CD8-positive, alpha-beta memory T cell (primary cell): ENCODE data around the gene EPHA2. TPM values are rescaled to one million over a fixed set of nuclear protein-coding genes. Genes with fewer than 3 reads are reported as not detected.

ENCODE experiments used
- CTCF ChIA-PET: fragments of 350-600 bp; sonication (Branson Sonifier 250); formaldehyde crosslinking; loops from one replicate; lab custom pipeline; 2021; ENCODE audit warnings: antibody characterized with exemption; lab: Charles Lee
- POLR2A ChIA-PET: fragments of 350-600 bp; sonication (Branson Sonifier 250); formaldehyde crosslinking; loops from one replicate; lab custom pipeline; 2021; ENCODE audit warnings: antibody characterized with exemption; lab: Charles Lee
- DNase-seq, 5 donors: peaks; one replicate each; pipeline versions ENCODE4 v3.0.0 to v3.0.0-alpha.2; 2020 to 2022; ENCODE audit warnings: mixed read lengths in 1 of 5
- H3K27ac ChIP-seq: one replicate; pipeline ENCODE4 v1.7.0; 2013; ENCODE audit warnings: low read depth, mild to moderate bottlenecking, low read length, moderate library complexity
- H3K27me3 ChIP-seq: 2 replicates; pipeline ENCODE4 v1.7.0; 2013; ENCODE audit warnings: low read length, mild to moderate bottlenecking; ENCODE audit not compliant: insufficient read depth, poor library complexity, severe bottlenecking
- H3K36me3 ChIP-seq: 2 replicates; pipeline ENCODE4 v1.7.0; 2013; ENCODE audit warnings: mild to moderate bottlenecking, low read length, moderate library complexity; ENCODE audit not compliant: insufficient read depth
- H3K4me1 ChIP-seq: 2 replicates; pipeline ENCODE4 v1.7.0; 2013; ENCODE audit warnings: mild to moderate bottlenecking, low read length, moderate library complexity; ENCODE audit not compliant: insufficient read depth
- H3K4me3 ChIP-seq: 2 replicates; pipeline ENCODE4 v1.7.0; 2013; ENCODE audit warnings: mild to moderate bottlenecking, low read length
- H3K9me3 ChIP-seq: 2 replicates; pipeline ENCODE4 v1.7.0; 2013; ENCODE audit warnings: mild to moderate bottlenecking, low read length
- H3K27ac Mint-ChIP-seq, 8 donors: one replicate each; pipeline ENCODE4 v1.8.0; 2020 to 2021; ENCODE audit warnings: mixed read lengths in 8 of 8, mild to moderate bottlenecking in 6 of 8, inconsistent platforms in 3 of 8, moderate library complexity in 3 of 8
- H3K27me3 Mint-ChIP-seq, 2 donors: one replicate each; pipeline ENCODE4 v1.8.0; 2020 to 2021; ENCODE audit warnings: mixed read lengths in 2 of 2, mild to moderate bottlenecking in 1 of 2, moderate library complexity in 1 of 2
- H3K36me3 Mint-ChIP-seq, 3 donors: one replicate each; pipeline ENCODE4 v1.8.0; 2020 to 2021; ENCODE audit warnings: mixed read lengths in 3 of 3, inconsistent platforms in 1 of 3, mild to moderate bottlenecking in 1 of 3
- H3K4me1 Mint-ChIP-seq, 3 donors: one replicate each; pipeline ENCODE4 v1.8.0; 2020 to 2021; ENCODE audit warnings: mixed read lengths in 3 of 3, inconsistent platforms in 1 of 3, mild to moderate bottlenecking in 1 of 3
- H3K4me3 Mint-ChIP-seq, 7 donors: one replicate each; pipeline ENCODE4 v1.8.0; 2020 to 2021; ENCODE audit warnings: mixed read lengths in 7 of 7, mild to moderate bottlenecking in 6 of 7, moderate library complexity in 4 of 7, inconsistent platforms in 2 of 7
- H3K9me3 Mint-ChIP-seq, 5 donors: one replicate each; pipeline ENCODE4 v1.8.0; 2020 to 2022; ENCODE audit warnings: mixed read lengths in 5 of 5, mild to moderate bottlenecking in 3 of 5, moderate library complexity in 2 of 5, inconsistent platforms in 1 of 5
- polyA plus RNA-seq: library from polyadenylated mRNA; unstranded; fragments of 300-500 nt; fragmentation: Illumina TruSeq; gene quantifications from one replicate; pipeline ENCODE4 v1.2.3, GENCODE V29; 2021
- total RNA-seq, 2 experiments: library from RNA; stranded (reverse); gene quantifications; one replicate each; pipeline ENCODE4 v1.2.3, GENCODE V29; 2021

The EPHA2 gene
- total and polyA plus RNA-seq, 3 experiments from 2014 or later = not detected

DNA sequence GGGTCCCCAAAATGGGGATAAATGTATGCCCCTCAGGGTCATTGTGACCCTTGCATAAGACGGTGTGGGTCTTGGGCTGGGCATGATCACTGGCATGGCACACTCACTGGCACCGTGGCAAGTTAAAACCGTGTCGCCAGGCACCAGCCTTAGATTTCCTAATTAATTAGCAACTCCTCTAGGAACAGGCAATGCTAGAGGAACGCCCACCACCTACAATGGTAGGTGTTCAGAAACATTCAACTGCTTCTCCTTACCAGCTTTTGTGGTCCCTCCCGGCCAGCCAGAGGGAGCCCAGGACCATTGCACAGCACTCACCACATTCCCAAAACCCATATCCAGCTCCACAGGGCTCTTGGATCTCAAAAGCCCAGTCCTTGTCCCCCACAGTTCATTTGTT lies 36.4 kb downstream of the EPHA2 start:
- peak overlapping the region in 1 of 8 donors; percentile 26 for H3K27ac Mint-ChIP-seq
- no peaks in the 10 kb centered on the region for H3K9me3 Mint-ChIP-seq
- H3K4me3 ChIP-seq = no peak overlapping the region
- peaks cover 23 to 34% (median 26%) of the 10 kb centered on the region in 3 donors for H3K4me1 Mint-ChIP-seq
- peaks cover 16% of the 10 kb centered on the region for H3K4me1 ChIP-seq
- no peaks in the 10 kb centered on the region for H3K27me3 ChIP-seq
- ChIA-PET POLR2A (no interaction called here), CTCF (no interaction called here)
- no peaks in the 10 kb centered on the region for H3K9me3 ChIP-seq
- no peak overlapping the region for H3K27ac ChIP-seq
- no peaks in the 10 kb centered on the region for H3K36me3 ChIP-seq
- H3K27me3 Mint-ChIP-seq = peaks cover 5 to 6% of the 10 kb centered on the region in 2 donors
- DNase-seq = no peak
- no peaks in the 10 kb centered on the region for H3K36me3 Mint-ChIP-seq
- H3K4me3 Mint-ChIP-seq = no peak overlapping the region

DNA sequence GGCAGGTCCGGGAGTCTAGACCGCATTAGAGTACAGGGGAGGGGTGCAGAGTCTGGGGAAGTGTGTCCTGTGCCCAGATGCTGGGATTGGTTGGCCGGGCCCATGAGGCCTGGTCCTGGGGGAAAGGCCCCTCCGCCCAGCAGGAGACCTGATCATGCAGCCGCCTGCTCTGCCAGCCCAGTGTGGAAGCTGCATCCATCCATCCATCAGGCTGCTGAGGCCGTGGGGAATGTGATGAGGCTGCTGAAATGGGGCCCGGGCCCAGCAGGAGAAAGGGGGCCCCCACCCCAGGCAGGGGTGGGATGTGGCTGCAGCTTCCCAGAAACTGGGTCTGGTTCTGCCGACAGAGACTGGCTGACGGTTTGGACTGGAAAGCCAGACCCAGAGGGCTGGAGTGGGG lies 37.2 kb downstream of the EPHA2 start:
- Mint-ChIP-seq H3K9me3 (no peaks in the 10 kb centered on the region), H3K4me1 (peaks cover 17 to 26% (median 18%) of the 10 kb centered on the region in 3 donors)
- CTCF ChIA-PET = no interaction called here

DNA sequence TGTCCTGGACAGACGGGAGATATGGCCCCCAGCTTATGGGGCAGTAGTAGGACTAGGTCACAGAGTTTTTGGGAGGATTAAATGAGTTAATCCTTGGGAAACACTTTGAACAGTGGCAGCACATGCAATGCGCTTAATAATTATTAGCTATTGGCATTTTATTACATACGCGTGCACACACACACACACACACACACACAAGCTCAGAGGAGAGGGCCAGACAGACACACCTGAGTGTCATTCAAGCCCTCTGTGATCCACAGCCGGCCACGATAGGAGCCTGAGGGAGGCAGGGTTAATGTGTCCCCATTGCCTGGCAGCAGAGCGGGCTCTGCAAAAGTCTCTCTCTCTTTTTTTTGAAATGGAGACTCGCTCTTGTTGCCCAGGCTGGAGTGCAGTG lies 37.9 kb downstream of the EPHA2 start:
- no peak for DNase-seq
- no peaks in the 10 kb centered on the region for H3K27me3 ChIP-seq
- Mint-ChIP-seq H3K4me3 (no peak overlapping the region), H3K27me3 (peaks cover 5% of the 10 kb centered on the region in 2 donors), H3K4me1 (peaks cover 10 to 19% (median 12%) of the 10 kb centered on the region in 3 donors), H3K9me3 (no peaks in the 10 kb centered on the region), H3K27ac (peak overlapping the region in 1 of 8 donors; percentile 36), H3K36me3 (no peaks in the 10 kb centered on the region)
- peaks cover 13% of the 10 kb centered on the region for H3K4me1 ChIP-seq
- H3K4me3 ChIP-seq = no peak overlapping the region
- no peaks in the 10 kb centered on the region for H3K9me3 ChIP-seq
- ChIA-PET POLR2A (no interaction called here), CTCF (interaction anchor here (1.3 kb wide), 1 partner anchor 44 kb away, joined by 6 read pairs; the partner anchor contains the start of gene FAM131C)
- no peaks in the 10 kb centered on the region for H3K36me3 ChIP-seq
- no peak overlapping the region for H3K27ac ChIP-seq

More for the DNA sequence above, 37.2 kb downstream of the EPHA2 start:
- Histone ChIP-seq H3K4me3 (no peak overlapping the region), H3K27ac (no peak overlapping the region), H3K27me3 (no peaks in the 10 kb centered on the region), H3K4me1 (peaks cover 16% of the 10 kb centered on the region), H3K9me3 (no peaks in the 10 kb centered on the region), H3K36me3 (no peaks in the 10 kb centered on the region)
- Mint-ChIP-seq H3K4me3 (no peak overlapping the region), H3K27me3 (peaks cover 5% of the 10 kb centered on the region in 2 donors), H3K27ac (no peak overlapping the region), H3K36me3 (no peaks in the 10 kb centered on the region)
- DNase-seq = no peak
- POLR2A ChIA-PET = no interaction called here

DNA sequence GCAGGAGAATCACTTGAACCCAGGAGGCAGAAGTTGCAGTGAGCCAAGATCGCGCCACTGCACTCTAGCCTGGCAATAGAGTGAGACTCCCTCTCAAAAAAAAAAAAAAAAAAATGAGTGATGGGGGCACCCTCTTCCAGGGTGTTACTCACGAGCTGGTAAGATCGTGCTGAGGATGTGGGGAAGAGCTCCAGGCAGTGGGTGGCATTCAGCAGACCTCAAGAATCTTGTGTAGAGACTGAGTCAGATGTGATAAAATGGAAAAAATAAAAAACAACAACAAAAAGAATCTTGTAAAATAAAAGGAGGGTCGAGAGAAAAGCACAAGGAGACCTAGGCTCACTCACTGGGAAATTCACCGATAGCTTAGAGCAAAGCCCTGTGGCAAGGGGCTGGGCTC lies 38.5 kb downstream of the EPHA2 start:
- peaks cover 5% of the 10 kb centered on the region in 2 donors for H3K27me3 Mint-ChIP-seq
- H3K36me3 Mint-ChIP-seq = no peaks in the 10 kb centered on the region
- no peak overlapping the region for H3K27ac ChIP-seq
- no peaks in the 10 kb centered on the region for H3K9me3 ChIP-seq
- peaks cover 5 to 13% (median 7%) of the 10 kb centered on the region in 3 donors for H3K4me1 Mint-ChIP-seq
- ChIA-PET CTCF (interaction anchor here (1.3 kb wide), 1 partner anchor 44 kb away, joined by 6 read pairs; the partner anchor contains the start of gene FAM131C), POLR2A (no interaction called here)
- peak overlapping the region in 2 of 8 donors; percentile 23 to 35 for H3K27ac Mint-ChIP-seq
- no peaks in the 10 kb centered on the region for H3K36me3 ChIP-seq
- no peaks in the 10 kb centered on the region for H3K27me3 ChIP-seq
- H3K4me3 ChIP-seq = no peak overlapping the region
- peak in 1 of 5 donors; percentile 6 for DNase-seq
- no peaks in the 10 kb centered on the region for H3K9me3 Mint-ChIP-seq
- no peak overlapping the region for H3K4me3 Mint-ChIP-seq
- H3K4me1 ChIP-seq = peaks cover 7% of the 10 kb centered on the region

DNA sequence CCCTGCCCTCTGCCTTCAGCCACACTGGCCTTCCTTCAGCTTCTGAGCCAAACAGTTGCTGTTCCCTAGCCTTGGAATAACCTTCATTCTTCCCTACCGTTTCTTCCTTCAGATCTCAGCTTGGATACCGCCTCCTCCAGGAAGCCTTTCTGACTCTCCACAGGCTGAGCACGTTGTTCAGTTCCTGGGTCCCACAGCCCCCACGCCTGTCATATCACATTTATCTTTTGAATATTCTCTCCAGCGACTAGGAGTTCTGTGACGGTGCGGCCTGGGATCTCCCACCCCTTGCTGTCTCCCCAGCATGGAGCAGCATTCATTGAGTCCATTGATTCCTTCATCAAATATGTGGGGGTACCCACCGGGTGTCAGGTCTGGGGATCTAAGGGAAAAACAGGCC lies 39.2 kb downstream of the EPHA2 start:
- peak overlapping the region in 1 of 8 donors; percentile 56 for H3K27ac Mint-ChIP-seq
- peaks cover 0 to 3% (median 0%) of the 10 kb centered on the region in 3 donors for H3K36me3 Mint-ChIP-seq

DNA sequence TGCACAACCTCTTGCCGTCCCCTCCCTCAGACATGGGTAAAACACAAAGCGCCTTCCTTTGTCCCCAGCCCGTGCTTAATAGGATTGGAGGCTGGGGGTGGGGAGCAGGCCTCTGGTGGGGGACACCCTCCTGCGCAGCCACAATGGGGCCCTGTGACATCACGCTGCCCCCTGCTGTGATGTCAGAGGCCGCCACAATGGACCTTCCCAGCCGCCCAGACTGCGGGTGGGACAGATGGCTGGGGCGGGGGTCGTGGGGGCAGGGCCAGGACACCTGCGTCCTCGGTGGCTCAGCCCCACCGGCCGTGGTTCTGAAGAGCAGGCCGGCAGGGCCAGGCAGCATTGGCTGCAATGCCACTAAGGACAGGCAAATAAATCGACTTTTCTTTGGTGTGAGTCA lies 39.9 kb downstream of the EPHA2 start:
- Mint-ChIP-seq H3K27ac (no peak overlapping the region), H3K9me3 (peaks cover 0 to 2% (median 0%) of the 10 kb centered on the region in 5 donors), H3K4me3 (no peak overlapping the region), H3K36me3 (peaks cover 0 to 5% (median 0%) of the 10 kb centered on the region in 3 donors), H3K27me3 (peaks cover 9 to 10% of the 10 kb centered on the region in 2 donors), H3K4me1 (peaks cover 0 to 3% (median 2%) of the 10 kb centered on the region in 3 donors)
- no peaks in the 10 kb centered on the region for H3K36me3 ChIP-seq
- no peaks in the 10 kb centered on the region for H3K4me1 ChIP-seq
- H3K4me3 ChIP-seq = no peak overlapping the region
- no peaks in the 10 kb centered on the region for H3K27me3 ChIP-seq
- H3K9me3 ChIP-seq = no peaks in the 10 kb centered on the region
- CTCF ChIA-PET = interaction anchor here (1.1 kb wide), 1 partner anchor 27 kb away, joined by 3 read pairs; no protein-coding TSS in a partner anchor
- POLR2A ChIA-PET = no interaction called here
- no peak for DNase-seq
- no peak overlapping the region for H3K27ac ChIP-seq

More for the DNA sequence above, 39.2 kb downstream of the EPHA2 start:
- Histone ChIP-seq H3K4me3 (no peak overlapping the region), H3K36me3 (no peaks in the 10 kb centered on the region), H3K27me3 (no peaks in the 10 kb centered on the region), H3K4me1 (no peaks in the 10 kb centered on the region), H3K9me3 (no peaks in the 10 kb centered on the region), H3K27ac (no peak overlapping the region)
- no peak overlapping the region for H3K4me3 Mint-ChIP-seq
- CTCF ChIA-PET = no interaction called here
- H3K4me1 Mint-ChIP-seq = peaks cover under 1 to 6% (median 4%) of the 10 kb centered on the region in 3 donors
- peaks cover 8 to 9% of the 10 kb centered on the region in 2 donors for H3K27me3 Mint-ChIP-seq
- POLR2A ChIA-PET = no interaction called here
- DNase-seq = no peak
- H3K9me3 Mint-ChIP-seq = no peaks in the 10 kb centered on the region

DNA sequence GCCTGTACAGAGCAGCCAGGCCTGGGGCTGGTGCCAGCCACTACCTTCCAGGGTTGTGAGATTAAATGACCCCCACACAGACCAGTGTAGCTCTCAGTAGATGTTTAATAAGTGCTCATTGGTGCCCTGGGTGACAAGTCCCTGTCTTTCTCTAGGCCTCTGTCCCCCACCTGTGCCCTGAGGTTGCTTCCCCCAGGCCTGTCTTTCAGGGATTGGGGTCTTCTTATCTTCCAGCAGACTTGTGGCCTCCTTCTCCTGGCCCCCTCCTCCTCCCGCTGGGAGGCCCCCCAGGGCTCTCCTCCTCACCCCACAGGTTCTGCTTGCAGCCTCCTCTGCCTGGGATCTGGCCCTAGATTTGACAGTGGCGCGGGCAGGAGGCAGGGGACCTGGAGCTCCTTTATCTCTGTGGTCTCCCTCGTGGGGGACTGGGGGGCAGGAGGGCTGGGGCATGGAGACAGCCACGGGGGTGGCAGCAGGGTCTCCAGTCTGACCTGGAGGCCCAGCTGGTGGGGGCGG lies 40.3 kb downstream of the EPHA2 start:
- peak in 1 of 5 donors; percentile 9 for DNase-seq
- Histone ChIP-seq H3K4me1 (no peaks in the 10 kb centered on the region), H3K27ac (no peak overlapping the region), H3K27me3 (no peaks in the 10 kb centered on the region), H3K36me3 (no peaks in the 10 kb centered on the region), H3K9me3 (no peaks in the 10 kb centered on the region), H3K4me3 (no peak overlapping the region)
- POLR2A ChIA-PET = no interaction called here
- peak overlapping the region in 1 of 8 donors; percentile 75 for H3K27ac Mint-ChIP-seq
- CTCF ChIA-PET = interaction anchor here (1.1 kb wide), 1 partner anchor 27 kb away, joined by 3 read pairs; no protein-coding TSS in a partner anchor
- H3K27me3 Mint-ChIP-seq = peaks cover 9 to 11% of the 10 kb centered on the region in 2 donors
- H3K9me3 Mint-ChIP-seq = peaks cover 0 to 2% (median 0%) of the 10 kb centered on the region in 5 donors
- H3K4me1 Mint-ChIP-seq = peaks cover 0 to 2% (median 0%) of the 10 kb centered on the region in 3 donors
- peaks cover 0 to 5% (median 0%) of the 10 kb centered on the region in 3 donors for H3K36me3 Mint-ChIP-seq
- H3K4me3 Mint-ChIP-seq = no peak overlapping the region
